ENCODE data around the gene C17orf75.

Gene C17orf75

DNA sequence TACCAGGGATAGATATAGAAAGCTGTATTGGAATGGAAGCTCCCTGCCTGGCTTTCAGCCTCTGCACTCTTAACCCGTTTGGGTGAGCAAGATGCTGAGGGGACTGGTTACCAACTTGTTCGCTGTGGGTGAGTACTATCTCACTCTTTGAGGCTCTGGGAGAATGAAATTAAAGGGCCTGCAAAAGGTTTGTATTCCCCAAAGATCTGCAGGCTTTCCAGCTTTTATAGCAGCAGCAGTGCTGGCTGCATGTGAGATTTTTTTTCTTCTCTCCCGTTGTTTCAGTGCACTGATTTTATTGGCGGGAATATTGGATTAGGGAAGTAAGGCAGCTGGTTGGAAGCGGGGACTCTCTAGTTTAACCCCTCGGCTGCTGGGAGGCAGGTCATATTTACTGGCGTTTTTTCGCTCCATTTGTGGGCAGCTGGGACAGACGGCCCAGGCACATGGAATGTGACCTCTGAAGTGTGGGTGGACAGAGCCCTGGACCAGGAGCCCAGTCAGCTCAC, 30.9 kb downstream of the C17orf75 start:
- TF ChIP-seq, protein P1, sequence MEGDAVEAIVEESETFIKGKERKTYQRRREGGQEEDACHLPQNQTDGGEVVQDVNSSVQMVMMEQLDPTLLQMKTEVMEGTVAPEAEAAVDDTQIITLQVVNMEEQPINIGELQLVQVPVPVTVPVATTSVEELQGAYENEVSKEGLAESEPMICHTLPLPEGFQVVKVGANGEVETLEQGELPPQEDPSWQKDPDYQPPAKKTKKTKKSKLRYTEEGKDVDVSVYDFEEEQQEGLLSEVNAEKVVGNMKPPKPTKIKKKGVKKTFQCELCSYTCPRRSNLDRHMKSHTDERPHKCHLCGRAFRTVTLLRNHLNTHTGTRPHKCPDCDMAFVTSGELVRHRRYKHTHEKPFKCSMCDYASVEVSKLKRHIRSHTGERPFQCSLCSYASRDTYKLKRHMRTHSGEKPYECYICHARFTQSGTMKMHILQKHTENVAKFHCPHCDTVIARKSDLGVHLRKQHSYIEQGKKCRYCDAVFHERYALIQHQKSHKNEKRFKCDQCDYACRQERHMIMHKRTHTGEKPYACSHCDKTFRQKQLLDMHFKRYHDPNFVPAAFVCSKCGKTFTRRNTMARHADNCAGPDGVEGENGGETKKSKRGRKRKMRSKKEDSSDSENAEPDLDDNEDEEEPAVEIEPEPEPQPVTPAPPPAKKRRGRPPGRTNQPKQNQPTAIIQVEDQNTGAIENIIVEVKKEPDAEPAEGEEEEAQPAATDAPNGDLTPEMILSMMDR (IDR thresholded peaks at IDR 0.05; ENCODE audit: control extremely low read depth, extremely low read depth, low read depth, missing control alignments), result no peak
- CTCF ChIA-PET, result no interaction called here
- POLR2A ChIA-PET, result interaction anchor here (0.7 kb wide), 2 partner anchors 9 to 1357 kb away, joined by 4 read pairs; no protein-coding TSS in a partner anchor
- no peak for DNase-seq (ENCODE audit: extremely low spot score)

DNA sequence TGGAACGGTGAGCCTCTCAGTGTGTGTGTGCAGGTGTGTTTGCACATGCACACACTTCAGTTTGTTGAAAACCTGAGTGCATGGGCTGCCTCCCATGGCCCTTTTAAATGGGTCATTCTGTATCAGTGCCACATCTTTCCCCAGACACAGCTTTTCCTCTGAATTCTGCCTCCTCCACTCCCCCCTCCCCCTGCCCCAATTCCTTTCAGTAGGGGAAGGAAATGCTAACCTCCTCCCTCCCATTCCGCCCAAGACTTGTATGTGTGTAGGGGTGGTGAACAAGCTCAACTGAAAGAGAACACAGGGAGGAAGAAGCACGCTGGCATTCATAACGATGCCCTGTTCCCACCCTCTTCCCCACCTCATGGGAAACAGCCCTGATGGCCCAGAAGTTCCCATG, 34.3 kb downstream of the C17orf75 start:
- POLR2A ChIA-PET, result no interaction called here
- no peak for DNase-seq (ENCODE audit: extremely low spot score)

DNA sequence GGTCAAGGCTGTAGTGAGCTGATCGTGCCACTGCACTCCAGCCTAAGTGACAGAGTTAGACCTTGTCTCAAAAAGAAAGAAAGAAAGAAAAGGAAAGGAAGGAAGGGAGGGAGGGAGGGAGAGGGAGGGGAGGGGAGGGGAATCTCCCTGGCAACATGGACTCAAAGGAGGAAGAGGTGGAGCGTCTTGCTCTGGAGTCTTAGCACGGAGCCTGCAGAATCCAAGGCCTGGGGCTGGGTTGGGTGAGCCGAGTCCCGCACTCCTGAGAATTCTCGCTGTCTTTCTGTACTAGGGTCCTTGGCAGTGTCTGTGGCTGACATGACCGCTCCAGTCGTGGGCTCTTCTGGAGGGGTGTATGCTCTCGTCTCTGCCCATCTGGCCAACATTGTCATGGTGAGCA, 36.9 kb downstream of the C17orf75 start:
- TF ChIP-seq, protein P1 (IDR thresholded peaks at IDR 0.05; ENCODE audit: control extremely low read depth, extremely low read depth, low read depth, missing control alignments), result no peak
- no peak for DNase-seq (ENCODE audit: extremely low spot score)
- ChIA-PET CTCF (no interaction called here), POLR2A (interaction anchor here (0.6 kb wide), 1 partner anchor 73 kb away, joined by 3 read pairs; no protein-coding TSS in a partner anchor)

More for the DNA sequence above, 34.3 kb downstream of the C17orf75 start:
- TF ChIP-seq, protein P1 (IDR thresholded peaks at IDR 0.05; ENCODE audit: control extremely low read depth, extremely low read depth, low read depth, missing control alignments), result no peak
- CTCF ChIA-PET, result no interaction called here

DNA sequence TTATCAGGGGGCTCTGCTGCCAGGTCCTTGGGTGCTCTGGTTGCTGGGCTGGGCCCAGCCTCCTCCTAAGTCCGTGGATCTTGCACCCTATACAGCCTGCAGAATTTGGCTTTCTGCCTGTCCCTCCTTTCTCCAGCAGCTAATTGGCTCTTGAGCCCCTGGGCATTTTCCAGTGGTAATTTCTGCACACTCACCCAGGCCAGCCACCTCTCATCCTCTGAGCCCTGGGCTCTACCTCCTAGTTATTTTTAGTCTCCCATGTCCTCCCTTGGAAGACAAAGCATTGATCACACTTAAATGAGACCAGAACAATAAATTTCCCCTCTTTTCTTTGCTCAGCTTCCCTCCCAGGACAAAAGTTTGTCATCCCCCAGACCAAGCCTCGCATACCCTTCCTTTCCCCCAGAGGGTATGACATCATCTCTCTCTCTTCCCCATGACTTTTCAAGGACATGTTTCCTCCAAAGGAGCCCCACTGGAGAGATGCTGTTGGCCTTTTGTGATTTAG, 38.1 kb downstream of the C17orf75 start:
- DNase-seq (ENCODE audit: extremely low spot score), result no peak
- TF ChIP-seq, protein P1 (IDR thresholded peaks at IDR 0.05; ENCODE audit: control extremely low read depth, extremely low read depth, low read depth, missing control alignments), result no peak
- ChIA-PET CTCF (interaction anchor here (1.0 kb wide), 1 partner anchor 15 kb away, joined by 4 read pairs; no protein-coding TSS in a partner anchor), POLR2A (no interaction called here)

DNA sequence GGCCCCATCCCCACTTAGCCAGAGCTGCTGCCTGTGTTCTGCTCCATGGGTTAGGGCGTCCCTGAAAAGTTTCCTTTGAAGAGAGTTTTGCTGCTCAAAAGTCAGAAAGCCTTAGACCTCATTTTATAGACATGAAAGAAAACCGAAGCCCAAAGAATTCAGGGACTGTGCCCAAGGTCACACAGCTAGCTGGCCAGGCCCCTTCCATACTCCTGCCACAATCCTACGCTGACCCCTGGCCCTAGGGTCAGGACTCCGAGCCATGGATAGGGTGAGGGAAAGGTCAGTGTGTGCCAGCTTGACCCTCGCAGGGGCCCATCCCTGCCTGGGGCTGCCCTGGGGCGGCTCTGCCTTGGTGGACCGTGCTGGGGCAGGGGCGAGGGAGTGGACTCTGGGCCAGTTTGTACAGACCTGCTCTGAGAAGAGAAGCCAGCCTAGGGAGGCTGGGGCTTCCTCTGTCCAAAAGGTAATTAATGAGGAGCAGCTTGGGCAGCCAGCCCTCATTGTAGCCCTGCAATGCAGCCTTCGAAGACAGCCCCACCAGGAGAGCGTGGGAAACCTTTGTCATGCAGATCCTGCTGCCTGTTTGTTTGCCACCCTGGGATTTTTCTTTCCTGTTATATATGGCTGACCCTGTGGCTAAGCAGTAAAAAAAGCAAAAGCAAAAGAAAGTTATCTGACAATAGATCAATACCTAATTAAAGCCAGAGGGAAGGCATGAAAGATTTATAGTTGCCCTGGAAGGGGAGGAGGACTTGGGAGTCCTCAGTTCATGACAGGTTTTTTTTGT, 38.9 kb downstream of the C17orf75 start:
- POLR2A ChIA-PET, result no interaction called here
- CTCF ChIA-PET, result interaction anchor here (1.0 kb wide), 1 partner anchor 16 kb away, joined by 4 read pairs; no protein-coding TSS in a partner anchor
- TF ChIP-seq, protein P1 (IDR thresholded peaks at IDR 0.05; ENCODE audit: control extremely low read depth, extremely low read depth, low read depth, missing control alignments), result no peak
- DNase-seq (ENCODE audit: extremely low spot score), result no peak

DNA sequence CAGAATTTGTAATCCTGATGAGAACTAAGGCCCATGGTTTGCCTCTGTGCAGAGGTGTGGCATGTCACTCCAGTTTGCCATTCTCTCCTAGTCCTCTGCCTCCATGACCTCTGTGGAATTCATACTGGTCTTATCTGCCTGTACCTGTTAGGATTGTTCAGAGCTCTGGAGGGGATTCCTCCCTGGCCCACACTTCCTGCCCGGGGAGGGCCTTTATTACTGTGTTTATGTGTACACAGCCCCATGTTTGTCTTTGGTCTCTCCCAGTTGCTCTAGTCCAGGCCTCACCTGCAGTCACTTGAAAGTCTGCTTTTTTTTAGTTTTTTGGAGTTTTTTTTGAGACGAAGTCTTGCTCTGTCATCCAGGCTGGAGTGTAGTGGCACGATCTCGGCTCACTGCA, 39.9 kb downstream of the C17orf75 start:
- TF ChIP-seq, protein P1 (IDR thresholded peaks at IDR 0.05; ENCODE audit: control extremely low read depth, extremely low read depth, low read depth, missing control alignments), result no peak
- ChIA-PET POLR2A (interaction anchor here (0.6 kb wide), 1 partner anchor 9 kb away, joined by 4 read pairs; no protein-coding TSS in a partner anchor), CTCF (no interaction called here)
- no peak for DNase-seq (ENCODE audit: extremely low spot score)

Measured in GM10248 (cell line).